ENCODE measurements around the gene NRIP3. TPM values are rescaled to one million over a fixed set of nuclear protein-coding genes. Genes with fewer than 3 reads are reported as not detected.

Gene NRIP3
- total and polyA plus RNA-seq, 2 of the 13 experiments (the other 11 are each of a cell fraction or from before 2014, with no cell fraction given) = 0.04 to 0.07 TPM

DNA sequence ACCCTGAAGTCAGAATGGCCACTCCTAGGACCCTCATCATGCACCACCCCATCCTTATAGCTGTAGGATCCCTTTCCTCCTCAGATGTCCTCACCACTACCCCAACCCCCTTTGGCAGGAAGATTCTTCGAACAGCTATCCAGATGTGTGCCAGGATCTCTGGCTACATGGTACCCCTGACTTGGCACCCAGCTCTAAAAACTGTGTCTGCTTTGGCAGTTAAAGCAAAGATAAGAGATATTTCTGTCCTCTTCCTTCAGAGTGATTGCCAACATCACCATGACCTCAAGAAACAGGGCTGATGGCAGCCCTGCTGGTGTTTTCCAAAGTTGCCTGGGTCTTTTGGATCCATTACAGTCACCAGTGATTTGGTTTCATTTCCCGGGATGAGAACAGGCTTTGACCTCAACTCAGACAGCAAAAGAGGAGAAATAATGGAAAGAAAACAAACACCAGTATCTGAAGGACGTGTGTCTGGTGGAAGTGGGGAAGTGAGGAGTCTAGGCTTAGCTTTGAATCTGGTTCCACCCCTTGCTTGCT is 4.3 kb upstream of the NRIP3 start:
- POLR2A ChIA-PET = no interaction called here
- no peak for TF ChIP-seq HOXA7 (CRISPR knock-in tag; IDR thresholded peaks at IDR 0.05)
- no peak for TF ChIP-seq KLF13 (CRISPR knock-in tag; IDR thresholded peaks at IDR 0.05)
- no peak for TF ChIP-seq ZNF33A (CRISPR knock-in tag; IDR thresholded peaks at IDR 0.05; ENCODE audit: borderline replicate concordance)
- no peak for TF ChIP-seq SP140L (CRISPR knock-in tag; IDR thresholded peaks at IDR 0.05; ENCODE audit: borderline replicate concordance)
- no peak for TF ChIP-seq ZNF333 (CRISPR knock-in tag; IDR thresholded peaks at IDR 0.05; ENCODE audit: borderline replicate concordance)
- TF ChIP-seq ZNF275 (CRISPR knock-in tag; IDR thresholded peaks at IDR 0.05; ENCODE audit: borderline replicate concordance) = no peak
- no peak for TF ChIP-seq MZF1 (CRISPR knock-in tag; IDR thresholded peaks at IDR 0.05; ENCODE audit: borderline replicate concordance)
- no peak for TF ChIP-seq PHF21A (CRISPR knock-in tag; IDR thresholded peaks at IDR 0.05)
- TF ChIP-seq BCL6 (CRISPR knock-in tag; IDR thresholded peaks at IDR 0.05) = no peak
- TF ChIP-seq, protein P1, sequence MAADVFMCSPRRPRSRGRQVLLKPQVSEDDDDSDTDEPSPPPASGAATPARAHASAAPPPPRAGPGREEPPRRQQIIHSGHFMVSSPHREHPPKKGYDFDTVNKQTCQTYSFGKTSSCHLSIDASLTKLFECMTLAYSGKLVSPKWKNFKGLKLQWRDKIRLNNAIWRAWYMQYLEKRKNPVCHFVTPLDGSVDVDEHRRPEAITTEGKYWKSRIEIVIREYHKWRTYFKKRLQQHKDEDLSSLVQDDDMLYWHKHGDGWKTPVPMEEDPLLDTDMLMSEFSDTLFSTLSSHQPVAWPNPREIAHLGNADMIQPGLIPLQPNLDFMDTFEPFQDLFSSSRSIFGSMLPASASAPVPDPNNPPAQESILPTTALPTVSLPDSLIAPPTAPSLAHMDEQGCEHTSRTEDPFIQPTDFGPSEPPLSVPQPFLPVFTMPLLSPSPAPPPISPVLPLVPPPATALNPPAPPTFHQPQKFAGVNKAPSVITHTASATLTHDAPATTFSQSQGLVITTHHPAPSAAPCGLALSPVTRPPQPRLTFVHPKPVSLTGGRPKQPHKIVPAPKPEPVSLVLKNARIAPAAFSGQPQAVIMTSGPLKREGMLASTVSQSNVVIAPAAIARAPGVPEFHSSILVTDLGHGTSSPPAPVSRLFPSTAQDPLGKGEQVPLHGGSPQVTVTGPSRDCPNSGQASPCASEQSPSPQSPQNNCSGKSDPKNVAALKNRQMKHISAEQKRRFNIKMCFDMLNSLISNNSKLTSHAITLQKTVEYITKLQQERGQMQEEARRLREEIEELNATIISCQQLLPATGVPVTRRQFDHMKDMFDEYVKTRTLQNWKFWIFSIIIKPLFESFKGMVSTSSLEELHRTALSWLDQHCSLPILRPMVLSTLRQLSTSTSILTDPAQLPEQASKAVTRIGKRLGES (CRISPR knock-in tag; IDR thresholded peaks at IDR 0.05; ENCODE audit: borderline replicate concordance) = no peak
- ATAC-seq (no peak), FAIRE-seq (no peak), DNase-seq (ENCODE audit: low spot score) (no peak)
- BruUV-seq (replicated peaks) = no TSS peak
- peaks cover 1 to 36% of the 10 kb centered on the region in 2 experiments for H3K27me3 ChIP-seq (ENCODE audit: control insufficient read depth in 1 of 2, insufficient read depth in 2 of 2, low read length in 2 of 2)
- H2AFZ ChIP-seq (ENCODE audit: low read length) = no peak overlapping the region
- no peak overlapping the region for H3K27ac ChIP-seq (ENCODE audit: extremely low read length, insufficient read depth, low read length)
- H3K36me3 ChIP-seq (replicated peaks in 1 of 2; ENCODE audit: control insufficient read depth in 1 of 2, insufficient read depth in 2 of 2, low read length in 2 of 2) = no peaks in the 10 kb centered on the region
- in situ Hi-C loops (cut with HindIII; ENCODE audit: extremely low pct_ligation_motif_present, low pct_unique_long_range_greater_than_20kb) (no loop called here), intact Hi-C loops (cut with micrococcal nuclease; ENCODE audit: unreplicated experiment) (no loop called here)
- WGBS (ENCODE audit: low lambda C conversion rate) = 8% methylated on average over 3 of the region's 3 CpGs
- no peaks in the 10 kb centered on the region for H4K20me1 ChIP-seq (ENCODE audit: insufficient read depth, low read length)
- H3K9me3 ChIP-seq (ENCODE audit: low read length) = no peaks in the 10 kb centered on the region
- CTCF ChIA-PET (ENCODE audit: low intra/inter-chr PET ratio, low total read pairs) = no interaction called here
- H3K79me2 ChIP-seq (ENCODE audit: insufficient read depth, low read length) = no peaks in the 10 kb centered on the region
- no peak overlapping the region for H3K9ac ChIP-seq (ENCODE audit: insufficient read depth, low read depth, low read length)
- peaks cover 7% of the 10 kb centered on the region for H3K4me1 ChIP-seq (ENCODE audit: insufficient read depth, low read length)
- no peak overlapping the region for H3K4me3 ChIP-seq (replicated peaks in 1 of 3; ENCODE audit: insufficient read depth in 1 of 3, low read depth in 2 of 3, low read length in 3 of 3)
- no peak overlapping the region for H3K4me2 ChIP-seq (ENCODE audit: low read depth, low read length)
